Omental fat pad (tissue), 4 donors: ENCODE data around the gene ACOT7. TPM values are rescaled to one million over a fixed set of nuclear protein-coding genes. Genes with fewer than 3 reads are reported as not detected.

Experiments used
- ATAC-seq: fragments of 150-250 bp; one replicate; pipeline ENCODE4 v1.9.1; 2016; ENCODE audit warnings: mild to moderate bottlenecking, moderate library complexity; ENCODE audit not compliant: low FRiP score
- DNase-seq: peaks from one replicate; pipeline ENCODE4 v3.0.0-alpha.2; 2019; ENCODE audit warnings: low spot score
- CTCF ChIP-seq, 3 donors: fragments of 450-650 bp; IDR thresholded peaks; one replicate each; pipeline ENCODE4 v1.5.1; 2016 to 2017; ENCODE audit warnings: antibody characterized with exemption in 3 of 3, mild to moderate bottlenecking in 3 of 3, moderate library complexity in 2 of 3
- total RNA-seq, 4 donors: library from RNA; depleted of rRNA; stranded (reverse); fragments of >200 nt; gene quantifications; one replicate each; pipeline ENCODE4 v1.1.0, GENCODE V29; 2016

The ACOT7 gene
- total RNA-seq, 4 donors from 2014 or later, result 7.4 to 16.7 (median 9.2) TPM

GRCh38 chr1:6276811-6277555 is 116.6 kb downstream of the ACOT7 start:
- ATAC-seq (no peak), DNase-seq (no peak)
- no peak for TF ChIP-seq CTCF (IDR thresholded peaks at IDR 0.05)

GRCh38 chr1:6275826-6276782 is 117.5 kb downstream of the ACOT7 start:
- DNase-seq (no peak), ATAC-seq (peak; percentile 21)
- no peak for TF ChIP-seq CTCF (IDR thresholded peaks at IDR 0.05)

- TF ChIP-seq CTCF (IDR thresholded peaks at IDR 0.05), result no peak
- DNase-seq (no peak), ATAC-seq (no peak)
These were observed 118.9 kb downstream of the ACOT7 start for GRCh38 chr1:6274622-6275139.

- no peak for TF ChIP-seq CTCF (IDR thresholded peaks at IDR 0.05)
- ATAC-seq (no peak), DNase-seq (no peak)
These were observed 119.5 kb downstream of the ACOT7 start for GRCh38 chr1:6274102-6274501.

GRCh38 chr1:6273380-6273891 is 120.1 kb downstream of the ACOT7 start:
- DNase-seq (no peak), ATAC-seq (peak; percentile 61)

GRCh38 chr1:6272868-6273267 is 120.7 kb downstream of the ACOT7 start:
- TF ChIP-seq CTCF (IDR thresholded peaks at IDR 0.05), result no peak
- ATAC-seq (no peak), DNase-seq (no peak)

More at GRCh38 chr1:6273380-6273891, 120.1 kb downstream of the ACOT7 start:
- no peak for TF ChIP-seq CTCF (IDR thresholded peaks at IDR 0.05)
